ENCODE measurements around the gene E2F4.

E2F4 gene

GRCh38 chr16:67191995-67192681, at the start of gene E2F4:
E2F4 (plus strand) TSS chr16:67192155; CDS start chr16:67192228, 73 bp downstream.
- DNase-seq: peak; percentile 93

GRCh38 chr16:67142342-67142741, 49.6 kb upstream of the E2F4 start:
- DNase-seq: no peak

GRCh38 chr16:67144943-67145342, 47.0 kb upstream of the E2F4 start:
- no peak for DNase-seq

- no peak for DNase-seq
Observed at GRCh38 chr16:67145746-67146145, 46.2 kb upstream of the E2F4 start.

- DNase-seq: no peak
Observed at GRCh38 chr16:67146523-67147357, 45.2 kb upstream of the E2F4 start.

- no peak for DNase-seq
Observed at GRCh38 chr16:67147437-67148140, 44.4 kb upstream of the E2F4 start.

- DNase-seq: no peak
Observed at GRCh38 chr16:67148221-67148620, 43.7 kb upstream of the E2F4 start.

- DNase-seq: no peak
Observed at GRCh38 chr16:67148656-67149275, 43.2 kb upstream of the E2F4 start.

- DNase-seq: no peak
Observed at GRCh38 chr16:67149276-67150046, 42.5 kb upstream of the E2F4 start.

- DNase-seq: peak; percentile 67
Observed at GRCh38 chr16:67150047-67150832, 41.7 kb upstream of the E2F4 start.

GRCh38 chr16:67150833-67151396, 41.0 kb upstream of the E2F4 start, which contains the start of gene B3GNT9:
B3GNT9 (minus strand) TSS chr16:67150998; CDS start chr16:67150485, 513 bp downstream.
- DNase-seq: peak; percentile 69

GRCh38 chr16:67151431-67152097, 40.4 kb upstream of the E2F4 start:
- no peak for DNase-seq

GRCh38 chr16:67154578-67155294, 37.2 kb upstream of the E2F4 start:
- no peak for DNase-seq

- peak; percentile 85 for DNase-seq
Observed at GRCh38 chr16:67155295-67156142, 36.4 kb upstream of the E2F4 start.

- DNase-seq: no peak
Observed at GRCh38 chr16:67156143-67156844, 35.7 kb upstream of the E2F4 start.

GRCh38 chr16:67157106-67157748, 34.7 kb upstream of the E2F4 start:
- DNase-seq: no peak

- no peak for DNase-seq
Observed at GRCh38 chr16:67157892-67158635, 33.9 kb upstream of the E2F4 start.

All from stimulated activated CD4-positive, alpha-beta T cell treated with anti-CD3 and anti-CD28 coated beads, Interleukin-15, amount 100 ng/mL, for 24 hours (primary cell).